GM18867 (cell line): ENCODE measurements around the gene CREB3L1.

Source experiments
- ATAC-seq: cut with Tn5 transposase; IDR thresholded peaks from one replicate; pipeline ENCODE4 v1.9.1; 2021; ENCODE audit warnings: mild to moderate bottlenecking, moderate library complexity; ENCODE audit not compliant: unreplicated experiment

Gene CREB3L1

DNA sequence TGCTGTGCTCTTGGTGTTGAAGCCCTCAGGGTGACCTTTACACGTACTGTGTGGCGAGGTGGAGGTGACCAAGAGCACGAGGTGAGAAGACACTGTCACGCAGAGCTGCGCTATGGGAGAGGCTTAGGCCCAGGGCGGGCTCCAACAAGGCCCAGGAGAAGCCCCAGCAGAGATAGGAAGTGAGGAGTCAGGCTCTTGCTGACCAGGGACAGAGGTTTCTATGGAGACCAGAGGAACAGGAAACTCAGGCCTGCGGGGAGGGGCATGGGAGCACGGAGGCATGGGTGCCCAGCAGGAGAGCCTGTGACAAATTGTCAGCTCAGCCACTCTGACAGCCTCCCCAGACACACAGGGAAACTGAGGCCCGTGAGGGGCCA is 85.6 kb downstream of the CREB3L1 start:
- no peak for ATAC-seq

DNA sequence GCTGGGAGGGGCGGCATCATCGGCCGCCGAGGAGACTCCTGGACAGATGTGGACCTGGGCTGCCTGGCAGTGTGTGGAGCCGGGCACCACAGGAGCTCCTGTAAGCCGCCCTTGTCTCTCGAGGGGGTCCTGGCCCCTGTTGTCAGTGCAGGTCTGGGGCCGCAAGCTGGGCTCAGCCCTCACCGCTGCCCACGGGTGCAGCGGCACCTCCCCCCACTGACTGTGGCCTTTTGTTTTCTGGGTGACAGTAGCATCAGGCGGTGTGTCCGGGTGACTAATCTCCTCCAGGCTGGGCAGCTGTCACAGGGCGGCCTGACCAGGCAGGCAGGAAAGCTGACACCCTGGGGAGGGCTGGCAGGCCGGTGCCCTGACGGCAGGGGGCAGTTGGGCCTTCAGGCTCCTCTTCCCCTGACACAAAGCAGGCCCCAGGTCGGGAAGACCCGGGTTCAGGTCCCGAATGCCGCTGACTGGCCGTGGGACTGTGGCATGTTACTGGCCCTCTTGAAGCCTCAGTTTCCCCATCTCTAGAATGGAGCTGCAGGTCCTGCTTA is 86.1 kb downstream of the CREB3L1 start:
- ATAC-seq: no peak

DNA sequence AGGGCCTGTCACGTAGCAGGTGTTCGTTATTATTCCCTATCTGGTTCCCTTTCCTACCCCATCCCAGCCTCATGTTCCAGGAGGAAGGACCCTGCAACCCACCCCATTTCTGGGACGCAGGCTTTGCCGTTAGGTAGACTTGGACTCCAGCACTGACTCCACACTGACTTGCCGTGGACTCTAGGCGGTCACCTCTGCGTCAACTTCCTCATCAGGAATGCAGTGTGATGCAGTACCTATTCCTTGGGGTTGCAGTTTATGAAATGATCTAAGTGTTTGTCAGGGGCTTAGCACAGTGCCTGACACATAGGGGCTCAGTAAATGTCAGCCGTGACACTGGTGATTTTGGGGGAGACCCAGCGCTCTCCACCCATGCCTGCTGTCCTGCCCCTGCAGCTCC is 86.6 kb downstream of the CREB3L1 start:
- no peak for ATAC-seq

DNA sequence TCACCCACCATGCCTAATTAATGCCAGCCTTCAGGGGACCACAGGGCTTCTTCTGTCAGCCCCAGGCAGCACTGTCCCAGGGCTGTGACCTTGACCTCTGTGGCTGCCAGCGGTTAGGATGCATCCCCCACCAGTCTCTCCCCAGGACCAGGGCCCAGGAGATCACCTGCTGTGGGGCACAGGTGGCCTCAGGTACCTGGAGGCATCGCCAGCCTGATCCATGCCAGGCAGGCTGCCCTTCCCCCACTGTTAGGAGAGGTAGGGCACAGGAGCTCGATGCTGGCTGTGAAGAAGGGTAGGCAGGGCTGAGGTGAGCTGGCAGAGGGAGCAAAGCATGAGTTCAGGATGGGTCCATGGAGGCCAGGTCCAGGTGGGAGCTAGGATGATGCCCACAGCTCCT is 87.3 kb downstream of the CREB3L1 start:
- no peak for ATAC-seq

DNA sequence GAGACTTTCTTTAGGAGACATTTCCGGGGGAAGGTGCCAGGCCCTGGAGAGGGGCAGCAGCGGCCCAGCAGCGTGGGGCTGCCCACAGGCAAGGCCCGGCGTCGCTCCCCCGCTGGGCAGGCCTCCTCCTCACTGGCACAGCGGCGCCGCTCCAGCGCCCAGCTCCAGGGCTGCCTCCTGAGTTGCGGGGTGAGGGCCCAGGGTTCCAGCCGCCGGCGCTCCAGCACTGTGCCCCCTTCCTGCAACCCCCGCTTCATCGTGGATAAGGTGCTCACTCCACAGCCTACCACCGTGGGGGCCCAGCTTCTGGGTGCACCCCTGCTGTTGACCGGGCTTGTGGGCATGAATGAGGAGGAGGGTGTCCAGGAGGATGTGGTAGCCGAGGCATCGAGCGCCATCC is 88.8 kb downstream of the CREB3L1 start:
- no peak for ATAC-seq

DNA sequence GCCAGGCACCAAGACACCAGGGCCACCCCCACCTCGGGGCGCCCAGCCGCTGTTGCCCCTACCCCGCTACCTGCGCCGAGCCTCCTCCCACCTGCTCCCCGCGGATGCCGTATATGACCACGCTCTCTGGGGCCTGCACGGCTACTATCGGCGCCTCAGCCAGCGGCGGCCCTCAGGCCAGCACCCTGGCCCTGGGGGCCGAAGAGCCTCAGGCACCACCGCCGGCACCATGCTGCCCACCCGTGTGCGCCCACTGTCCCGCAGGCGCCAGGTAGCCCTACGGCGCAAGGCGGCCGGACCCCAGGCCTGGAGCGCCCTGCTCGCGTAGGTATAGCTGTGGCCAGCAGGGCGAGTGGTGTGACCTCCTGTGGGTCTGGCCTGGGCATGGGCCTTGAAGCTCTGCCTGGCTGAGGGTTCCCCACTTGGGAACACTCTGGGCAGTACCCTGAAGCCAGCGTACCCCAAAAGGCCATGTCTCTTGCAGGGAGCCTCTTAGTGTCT is 89.2 kb downstream of the CREB3L1 start:
- ATAC-seq: no peak

DNA sequence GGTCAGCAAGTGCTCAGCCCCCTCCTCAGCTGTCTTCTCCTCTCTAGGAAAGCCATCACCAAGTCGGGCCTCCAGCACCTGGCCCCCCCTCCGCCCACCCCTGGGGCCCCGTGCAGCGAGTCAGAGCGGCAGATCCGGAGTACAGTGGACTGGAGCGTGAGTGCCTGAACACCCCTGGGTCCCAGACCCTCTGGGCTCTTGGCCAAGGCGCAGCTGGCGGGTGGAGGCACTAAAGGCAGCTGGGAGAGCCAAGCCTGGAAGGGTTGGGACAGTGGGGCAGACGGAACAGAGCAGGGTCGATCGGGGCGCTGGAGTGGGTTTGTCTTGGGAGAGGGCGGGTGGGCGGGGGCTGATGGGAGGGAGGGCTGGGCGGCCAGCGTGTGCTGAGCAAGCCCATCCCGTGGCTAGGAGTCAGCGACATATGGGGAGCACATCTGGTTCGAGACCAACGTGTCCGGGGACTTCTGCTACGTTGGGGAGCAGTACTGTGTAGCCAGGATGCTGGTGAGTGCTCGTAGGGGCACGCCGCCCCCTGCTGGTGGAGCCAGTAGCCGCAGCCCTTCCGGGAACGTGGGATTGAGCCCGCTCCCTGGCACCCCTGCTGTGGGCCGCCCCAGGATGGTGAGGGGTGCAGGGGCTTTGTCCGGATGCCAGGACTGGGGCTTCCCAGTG is 89.9 kb downstream of the CREB3L1 start:
- peak; percentile 52 for ATAC-seq

DNA sequence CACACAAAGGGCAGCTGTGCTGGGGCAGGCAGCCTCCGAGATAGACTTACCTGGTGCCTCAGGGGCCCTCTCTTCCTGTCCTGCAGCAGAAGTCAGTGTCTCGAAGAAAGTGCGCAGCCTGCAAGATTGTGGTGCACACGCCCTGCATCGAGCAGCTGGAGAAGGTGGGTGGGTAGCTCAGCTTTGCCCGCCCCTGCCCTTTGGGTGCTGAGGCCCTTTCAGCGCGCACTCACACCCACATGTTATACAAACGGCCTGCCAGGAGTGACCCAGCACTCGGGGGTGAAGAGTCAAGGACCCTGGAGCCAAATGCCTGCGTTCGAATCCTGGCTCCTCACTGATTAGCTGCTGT is 90.4 kb downstream of the CREB3L1 start:
- no peak for ATAC-seq

DNA sequence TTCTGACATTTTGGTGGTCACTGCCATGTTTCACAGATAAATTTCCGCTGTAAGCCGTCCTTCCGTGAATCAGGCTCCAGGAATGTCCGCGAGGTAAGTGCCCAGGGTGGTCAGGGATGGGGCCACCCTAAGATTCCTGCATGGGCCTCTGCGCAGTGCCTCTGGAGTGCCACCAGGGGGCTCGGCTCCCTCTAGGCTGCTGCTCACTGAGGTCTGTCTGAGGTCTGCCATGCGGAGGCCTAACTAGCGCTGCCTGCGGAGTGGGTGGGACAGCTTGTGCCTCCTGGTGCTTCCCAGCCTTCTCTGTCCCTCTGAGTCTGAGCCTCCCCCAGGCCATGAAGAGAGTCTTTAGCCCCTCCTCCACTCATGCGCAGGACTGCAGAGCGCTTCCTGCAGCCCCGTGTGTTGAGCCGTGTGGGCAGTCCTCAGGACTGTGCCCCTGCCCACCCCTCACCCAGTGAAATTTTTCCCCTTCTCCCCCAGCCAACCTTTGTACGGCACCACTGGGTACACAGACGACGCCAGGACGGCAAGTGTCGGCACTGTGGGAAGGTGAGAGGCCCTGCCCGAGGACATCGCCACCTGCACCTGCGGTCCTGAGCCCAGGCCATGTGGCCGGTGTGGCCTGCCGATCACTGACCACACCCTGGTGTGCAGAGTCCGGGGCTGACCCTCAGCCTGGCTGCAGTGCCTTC is 92.1 kb downstream of the CREB3L1 start:
- peak; percentile 57 for ATAC-seq

DNA sequence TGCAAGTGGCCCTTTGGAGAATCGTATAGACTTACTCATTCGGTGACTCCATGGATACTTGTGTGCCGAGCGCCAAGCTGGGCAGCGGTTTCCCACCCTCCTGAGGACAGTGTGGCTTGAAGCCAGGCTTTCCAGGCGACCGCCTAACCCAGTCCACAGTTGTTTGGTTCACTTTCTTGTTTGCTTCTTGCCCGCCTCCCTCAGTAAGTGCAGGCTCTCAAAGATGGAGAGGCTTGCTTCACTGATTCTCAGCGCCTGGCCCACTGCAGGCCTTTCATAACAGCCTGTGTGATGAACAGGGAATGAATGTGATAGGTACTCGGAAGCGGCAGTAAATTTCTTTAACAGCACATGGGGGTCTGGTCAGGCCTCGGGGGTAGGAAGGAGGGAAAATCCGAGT is 92.8 kb downstream of the CREB3L1 start:
- no peak for ATAC-seq
